ENCODE data around the gene STXBP4. TPM values are rescaled to one million over a fixed set of nuclear protein-coding genes. Genes with fewer than 3 reads are reported as not detected.

Gene STXBP4
- total and polyA plus RNA-seq, 2 experiments from 2014 or later = 25.0 to 52.1 TPM

GRCh38 chr17:55200904-55201303 is 232.3 kb downstream of the STXBP4 start:
- Histone ChIP-seq H3K27ac (ENCODE audit: low read depth) (no peak overlapping the region), H3K4me3 (no peak overlapping the region), H3K27me3 (ENCODE audit: insufficient read depth) (no peaks in the 10 kb centered on the region), H3K4me2 (no peak overlapping the region), H3K79me2 (replicated peaks; ENCODE audit: insufficient read depth) (no peaks in the 10 kb centered on the region), H3F3A (replicated peaks; ENCODE audit: low read depth) (no peaks in the 10 kb centered on the region), H3K9me2 (ENCODE audit: insufficient read depth) (no peaks in the 10 kb centered on the region), H3K36me3 (ENCODE audit: insufficient read depth) (no peaks in the 10 kb centered on the region), H3K4me1 (ENCODE audit: insufficient read depth) (peaks cover 10% of the 10 kb centered on the region; the same call in 1 of the 2 replicates), H2AFZ (no peak overlapping the region), H4K20me1 (replicated peaks; ENCODE audit: insufficient read depth) (no peaks in the 10 kb centered on the region)
- no peak for TF ChIP-seq ZNF331 (CRISPR knock-in tag; IDR thresholded peaks at IDR 0.05; ENCODE audit: low read depth)
- no peak for TF ChIP-seq EZH2phosphoT487 (IDR thresholded peaks at IDR 0.05; ENCODE audit: unreplicated experiment)
- TF ChIP-seq POLR2AphosphoS5 (IDR thresholded peaks at IDR 0.05; ENCODE audit: low read depth) = no peak
- TF ChIP-seq, protein P1, sequence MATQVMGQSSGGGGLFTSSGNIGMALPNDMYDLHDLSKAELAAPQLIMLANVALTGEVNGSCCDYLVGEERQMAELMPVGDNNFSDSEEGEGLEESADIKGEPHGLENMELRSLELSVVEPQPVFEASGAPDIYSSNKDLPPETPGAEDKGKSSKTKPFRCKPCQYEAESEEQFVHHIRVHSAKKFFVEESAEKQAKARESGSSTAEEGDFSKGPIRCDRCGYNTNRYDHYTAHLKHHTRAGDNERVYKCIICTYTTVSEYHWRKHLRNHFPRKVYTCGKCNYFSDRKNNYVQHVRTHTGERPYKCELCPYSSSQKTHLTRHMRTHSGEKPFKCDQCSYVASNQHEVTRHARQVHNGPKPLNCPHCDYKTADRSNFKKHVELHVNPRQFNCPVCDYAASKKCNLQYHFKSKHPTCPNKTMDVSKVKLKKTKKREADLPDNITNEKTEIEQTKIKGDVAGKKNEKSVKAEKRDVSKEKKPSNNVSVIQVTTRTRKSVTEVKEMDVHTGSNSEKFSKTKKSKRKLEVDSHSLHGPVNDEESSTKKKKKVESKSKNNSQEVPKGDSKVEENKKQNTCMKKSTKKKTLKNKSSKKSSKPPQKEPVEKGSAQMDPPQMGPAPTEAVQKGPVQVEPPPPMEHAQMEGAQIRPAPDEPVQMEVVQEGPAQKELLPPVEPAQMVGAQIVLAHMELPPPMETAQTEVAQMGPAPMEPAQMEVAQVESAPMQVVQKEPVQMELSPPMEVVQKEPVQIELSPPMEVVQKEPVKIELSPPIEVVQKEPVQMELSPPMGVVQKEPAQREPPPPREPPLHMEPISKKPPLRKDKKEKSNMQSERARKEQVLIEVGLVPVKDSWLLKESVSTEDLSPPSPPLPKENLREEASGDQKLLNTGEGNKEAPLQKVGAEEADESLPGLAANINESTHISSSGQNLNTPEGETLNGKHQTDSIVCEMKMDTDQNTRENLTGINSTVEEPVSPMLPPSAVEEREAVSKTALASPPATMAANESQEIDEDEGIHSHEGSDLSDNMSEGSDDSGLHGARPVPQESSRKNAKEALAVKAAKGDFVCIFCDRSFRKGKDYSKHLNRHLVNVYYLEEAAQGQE (IDR thresholded peaks at IDR 0.05; ENCODE audit: unreplicated experiment) = no peak
- TF ChIP-seq NANOG (IDR thresholded peaks at IDR 0.05; ENCODE audit: borderline replicate concordance) = no peak
- TF ChIP-seq, protein P2, sequence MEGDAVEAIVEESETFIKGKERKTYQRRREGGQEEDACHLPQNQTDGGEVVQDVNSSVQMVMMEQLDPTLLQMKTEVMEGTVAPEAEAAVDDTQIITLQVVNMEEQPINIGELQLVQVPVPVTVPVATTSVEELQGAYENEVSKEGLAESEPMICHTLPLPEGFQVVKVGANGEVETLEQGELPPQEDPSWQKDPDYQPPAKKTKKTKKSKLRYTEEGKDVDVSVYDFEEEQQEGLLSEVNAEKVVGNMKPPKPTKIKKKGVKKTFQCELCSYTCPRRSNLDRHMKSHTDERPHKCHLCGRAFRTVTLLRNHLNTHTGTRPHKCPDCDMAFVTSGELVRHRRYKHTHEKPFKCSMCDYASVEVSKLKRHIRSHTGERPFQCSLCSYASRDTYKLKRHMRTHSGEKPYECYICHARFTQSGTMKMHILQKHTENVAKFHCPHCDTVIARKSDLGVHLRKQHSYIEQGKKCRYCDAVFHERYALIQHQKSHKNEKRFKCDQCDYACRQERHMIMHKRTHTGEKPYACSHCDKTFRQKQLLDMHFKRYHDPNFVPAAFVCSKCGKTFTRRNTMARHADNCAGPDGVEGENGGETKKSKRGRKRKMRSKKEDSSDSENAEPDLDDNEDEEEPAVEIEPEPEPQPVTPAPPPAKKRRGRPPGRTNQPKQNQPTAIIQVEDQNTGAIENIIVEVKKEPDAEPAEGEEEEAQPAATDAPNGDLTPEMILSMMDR (conservative IDR thresholded peaks at IDR 0.05; ENCODE audit: low read depth in 2 of 2) = no peak
- no peak for TF ChIP-seq ZNF114 (CRISPR knock-in tag; IDR thresholded peaks at IDR 0.05)
- no peak for TF ChIP-seq EZH2 (IDR thresholded peaks at IDR 0.05; ENCODE audit: low read depth, unreplicated experiment)
- TF ChIP-seq JUNB (IDR thresholded peaks at IDR 0.05; ENCODE audit: unreplicated experiment) = no peak
- no peak for TF ChIP-seq ZNF462 (CRISPR knock-in tag; IDR thresholded peaks at IDR 0.05)
- no peak for TF ChIP-seq CREB1 (CRISPR knock-in tag; IDR thresholded peaks at IDR 0.05; ENCODE audit: low read depth)
- no peak for TF ChIP-seq ETS1 (IDR thresholded peaks at IDR 0.05)
- no peak for TF ChIP-seq STAT1 (IDR thresholded peaks at IDR 0.05; ENCODE audit: unreplicated experiment)
- H3K36me3 Mint-ChIP-seq (ENCODE audit: low read depth) = peaks cover 15% of the 10 kb centered on the region; the same call in 2 of the 3 replicates
- H3K4me1 Mint-ChIP-seq = peaks cover 9% of the 10 kb centered on the region
- DNase-seq (ENCODE audit: low spot score) (no peak), ATAC-seq (no peak)
- H3K27ac Mint-ChIP-seq = no peak overlapping the region
- H3K27me3 Mint-ChIP-seq (ENCODE audit: insufficient read depth, low read depth, poor library complexity) = peaks cover 2% of the 10 kb centered on the region
- no peak overlapping the region for H3K4me3 Mint-ChIP-seq
- peaks cover 16% of the 10 kb centered on the region; the same call in 2 of the 3 replicates for H3K9me3 Mint-ChIP-seq
